G401.6 (cell line): Measurements from ENCODE around the gene ANKRD62.
"Not testable (repeated sequence)": the region's sequence is repeated elsewhere in the genome, so short reads cannot be mapped to it uniquely, and the experiment has no call there.

ENCODE experiments used
- FAIRE-seq: peaks from 2 replicates; lab custom pipeline; 2012; peaks lifted over from hg19 to GRCh38; lab: Jason Lieb, UNC

The ANKRD62 gene

GRCh38 chr18:12099160-12099559, 5.5 kb downstream of the ANKRD62 start:
- FAIRE-seq, result peak; percentile 28

GRCh38 chr18:12101266-12101665, 7.6 kb downstream of the ANKRD62 start:
- FAIRE-seq, result no peak

DNA sequence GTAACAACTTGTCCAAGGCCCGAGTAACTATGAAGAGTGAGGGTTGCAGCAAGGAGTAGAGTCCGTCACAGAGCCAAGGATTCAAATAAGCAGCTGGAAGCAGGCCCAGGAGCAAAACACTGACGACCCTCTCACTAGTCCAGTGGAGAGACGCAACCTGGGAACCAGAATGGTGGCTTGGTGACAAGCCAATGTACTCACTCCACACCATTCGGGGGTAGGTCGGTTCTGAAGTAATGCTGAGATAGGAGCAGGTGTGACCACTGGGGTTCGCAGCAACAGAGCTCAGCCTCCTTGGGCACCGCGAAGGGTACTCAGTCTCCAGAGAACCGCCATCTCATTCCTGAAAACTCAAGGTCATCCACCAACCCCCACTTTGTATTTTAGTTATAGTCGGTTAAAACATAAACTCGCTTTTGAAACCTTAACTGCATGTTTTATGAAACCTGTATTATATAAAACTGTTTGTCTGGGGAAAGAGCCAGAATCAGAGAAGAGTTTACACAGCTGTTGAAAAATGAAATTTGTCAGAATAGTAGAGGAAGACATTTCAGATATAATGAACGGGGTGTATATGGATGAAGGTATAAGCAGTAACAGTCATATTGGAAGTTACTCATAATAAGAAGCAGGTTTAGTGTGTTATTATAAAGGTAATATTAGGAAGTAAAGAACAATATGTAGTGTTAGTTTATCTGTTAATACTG, 8.6 kb downstream of the ANKRD62 start:
- FAIRE-seq, result no peak

- no peak for FAIRE-seq
Measured at GRCh38 chr18:12106471-12106870, 12.8 kb downstream of the ANKRD62 start.

GRCh38 chr18:12109836-12110235, 16.2 kb downstream of the ANKRD62 start:
- FAIRE-seq, result no peak

- FAIRE-seq, result no peak
Measured at GRCh38 chr18:12113999-12114646, 20.5 kb downstream of the ANKRD62 start.

- no peak for FAIRE-seq
Measured at GRCh38 chr18:12119358-12119757, 25.7 kb downstream of the ANKRD62 start.

GRCh38 chr18:12121175-12122042, 27.8 kb downstream of the ANKRD62 start:
- FAIRE-seq, result peak; percentile 15

GRCh38 chr18:12122043-12122389, 28.4 kb downstream of the ANKRD62 start:
- FAIRE-seq, result not testable (repeated sequence)

DNA sequence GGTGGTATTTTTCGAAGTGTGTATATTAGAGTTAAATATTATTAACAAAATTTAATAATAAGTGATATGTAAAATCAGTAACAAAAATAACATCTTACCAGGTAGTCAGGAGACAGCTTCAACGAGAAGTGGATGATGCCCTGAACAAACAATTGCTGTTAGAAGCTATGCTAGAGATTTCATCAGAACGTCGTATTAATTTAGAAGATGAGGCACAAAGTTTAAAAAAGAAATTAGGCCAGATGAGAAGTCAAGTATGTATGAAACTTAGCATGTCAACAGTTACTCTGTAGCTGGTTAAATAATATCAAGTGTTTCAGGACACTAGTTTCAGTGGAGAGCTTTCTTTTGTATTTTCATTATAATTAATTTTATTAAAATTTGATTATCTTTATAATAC, 34.0 kb downstream of the ANKRD62 start:
- FAIRE-seq, result not testable (repeated sequence)

DNA sequence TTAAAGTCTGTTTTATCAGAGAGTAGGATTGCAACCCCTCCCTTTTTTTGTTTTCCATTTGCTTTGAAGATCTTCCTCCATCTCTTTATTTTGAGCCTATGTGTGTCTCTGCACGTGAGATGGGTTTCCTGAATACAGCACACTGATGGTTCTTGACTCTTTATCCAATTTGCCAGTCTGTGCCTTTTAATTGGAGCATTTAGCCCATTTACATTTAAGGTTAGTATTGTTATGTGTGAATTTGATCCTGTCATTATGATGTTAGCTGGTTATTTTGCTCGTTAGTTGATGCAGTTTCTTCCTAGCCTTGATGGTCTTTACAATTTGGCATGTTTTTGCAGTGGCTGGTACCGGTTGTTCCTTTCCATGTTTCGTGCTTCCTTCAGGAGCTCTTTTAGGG, 45.2 kb downstream of the ANKRD62 start:
- not testable (repeated sequence) for FAIRE-seq

DNA sequence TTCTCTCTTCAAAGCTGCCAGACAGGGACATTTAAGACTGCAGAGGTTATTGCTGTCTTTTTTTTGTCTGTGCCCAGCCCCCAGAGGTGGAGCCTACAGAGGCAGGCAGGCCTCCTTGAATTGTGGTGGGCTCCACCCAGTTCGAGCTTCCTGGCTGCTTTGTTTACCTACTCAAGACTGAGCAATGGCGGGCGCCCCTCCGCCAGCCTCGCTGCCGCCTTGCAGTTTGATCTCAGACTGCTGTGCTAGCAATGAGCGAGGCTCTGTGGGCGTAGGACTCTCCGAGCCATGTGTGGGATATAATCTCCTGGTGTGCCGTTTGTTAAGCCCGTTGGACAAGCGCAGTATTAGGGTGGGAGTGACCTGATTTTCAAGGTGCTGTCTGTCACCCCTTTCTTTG, 47.2 kb downstream of the ANKRD62 start:
- not testable (repeated sequence) for FAIRE-seq

DNA sequence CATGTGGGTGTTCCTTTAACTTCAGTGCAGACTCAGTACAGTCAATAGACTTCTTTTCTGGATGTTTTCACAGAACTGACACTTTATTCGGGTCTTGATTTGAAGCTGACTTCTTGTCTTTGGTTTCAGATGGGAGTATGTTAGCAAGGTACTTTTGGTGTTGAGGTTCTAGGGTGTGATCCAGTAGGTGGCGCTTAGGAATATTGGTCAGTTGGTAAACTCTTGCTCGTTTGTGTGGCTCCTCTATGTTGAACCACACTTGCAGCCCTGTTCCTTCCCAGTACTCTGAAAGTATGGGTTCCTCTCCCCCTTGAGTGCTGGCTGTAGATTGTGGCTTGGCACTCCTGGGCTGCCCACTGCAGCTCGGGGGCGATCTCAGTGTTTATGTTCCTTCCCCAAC, 48.1 kb downstream of the ANKRD62 start:
- FAIRE-seq, result not testable (repeated sequence)

DNA sequence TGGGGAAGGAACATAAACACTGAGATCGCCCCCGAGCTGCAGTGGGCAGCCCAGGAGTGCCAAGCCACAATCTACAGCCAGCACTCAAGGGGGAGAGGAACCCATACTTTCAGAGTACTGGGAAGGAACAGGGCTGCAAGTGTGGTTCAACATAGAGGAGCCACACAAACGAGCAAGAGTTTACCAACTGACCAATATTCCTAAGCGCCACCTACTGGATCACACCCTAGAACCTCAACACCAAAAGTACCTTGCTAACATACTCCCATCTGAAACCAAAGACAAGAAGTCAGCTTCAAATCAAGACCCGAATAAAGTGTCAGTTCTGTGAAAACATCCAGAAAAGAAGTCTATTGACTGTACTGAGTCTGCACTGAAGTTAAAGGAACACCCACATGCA, 55.8 kb downstream of the ANKRD62 start:
- not testable (repeated sequence) for FAIRE-seq

DNA sequence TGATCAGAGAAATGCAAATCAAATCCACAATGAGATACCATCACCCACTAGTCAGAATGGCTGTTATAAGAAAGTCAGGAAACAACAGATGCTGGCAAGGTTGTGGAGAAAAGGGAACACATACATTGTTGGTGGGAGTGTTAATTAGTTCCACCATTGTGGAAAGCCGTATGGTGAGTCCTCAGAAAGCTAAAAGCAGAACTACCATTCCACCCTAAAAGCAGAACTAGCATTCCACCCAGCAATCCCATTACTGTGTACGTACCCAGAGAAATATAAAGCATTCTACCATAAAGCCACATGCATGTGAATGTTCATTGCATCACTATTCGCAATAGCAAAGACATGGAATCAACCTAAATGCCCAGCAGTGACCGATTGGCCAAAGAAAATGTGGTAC, 60.7 kb downstream of the ANKRD62 start:
- FAIRE-seq, result no peak

DNA sequence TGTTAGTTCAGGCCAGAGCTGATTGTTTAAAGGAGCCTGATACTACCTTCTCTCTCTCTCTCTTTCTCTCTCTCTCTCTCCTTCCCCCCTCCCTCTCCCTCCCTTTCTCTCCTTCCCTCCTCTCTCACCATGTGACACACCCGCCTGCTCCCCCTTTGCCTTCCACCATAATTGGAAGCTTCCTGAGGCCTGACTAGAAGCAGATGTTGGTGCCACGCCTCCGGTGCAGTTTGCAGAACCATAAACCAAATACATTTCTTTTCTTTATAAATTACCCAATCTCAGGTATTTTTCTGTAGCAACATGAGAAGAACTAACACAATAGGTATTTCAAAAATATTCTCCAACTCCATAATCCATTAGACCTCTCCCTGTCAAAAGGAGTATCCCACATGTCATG, 62.4 kb downstream of the ANKRD62 start:
- FAIRE-seq, result no peak

GRCh38 chr18:12159446-12159845, 65.8 kb downstream of the ANKRD62 start:
- FAIRE-seq, result no peak

GRCh38 chr18:12162786-12163185, 69.1 kb downstream of the ANKRD62 start:
- no peak for FAIRE-seq

- FAIRE-seq, result no peak
Measured at GRCh38 chr18:12165038-12165768, 71.6 kb downstream of the ANKRD62 start.
